ENCODE data around the gene TNN. TPM values are rescaled to one million over a fixed set of nuclear protein-coding genes. Genes with fewer than 3 reads are reported as not detected.
"Not testable (repeated sequence)": the region's sequence is repeated elsewhere in the genome, so short reads cannot be mapped to it uniquely, and the experiment has no call there.

Gene TNN
- total RNA-seq, 1 experiment from 2014 or later = not detected

DNA sequence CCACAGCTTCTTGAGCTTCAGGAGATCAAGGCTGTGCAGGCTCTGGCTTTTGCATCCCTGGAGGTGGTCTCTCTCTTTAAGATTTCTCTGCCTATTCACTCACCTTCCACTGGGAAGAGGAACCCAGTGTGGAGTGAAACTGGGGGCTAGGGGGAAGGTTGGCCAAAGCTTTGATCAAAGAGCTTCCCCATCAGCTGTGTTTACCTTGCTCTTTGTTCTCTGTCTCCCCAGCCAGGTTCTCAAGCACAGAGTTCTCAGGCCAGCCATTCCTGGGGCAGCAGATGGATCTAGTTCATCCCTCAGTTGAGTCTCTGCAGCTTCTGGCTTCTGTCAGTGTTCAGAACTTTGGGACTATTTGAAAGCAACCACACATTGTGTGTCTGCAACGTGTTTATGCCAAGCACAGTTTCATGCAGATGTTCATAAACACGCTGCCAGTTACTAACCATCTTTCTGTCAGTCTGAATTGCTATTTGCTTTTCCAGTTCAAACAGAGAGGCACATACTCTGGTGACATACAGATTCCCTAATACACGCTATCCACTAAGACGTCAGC is 27.2 kb upstream of the TNN start:
- ChIA-PET CTCF (no interaction called here), POLR2A (ENCODE audit: low non-redundant PET) (no interaction called here)
- BruUV-seq (replicated peaks) = no TSS peak
- H3K4me1 ChIP-seq (ENCODE audit: insufficient read depth, low read length, poor library complexity, severe bottlenecking) = no peaks in the 10 kb centered on the region
- no peak overlapping the region for H3K4me3 ChIP-seq (ENCODE audit: low read depth, low read length, poor library complexity, severe bottlenecking)
- DNase-seq (ENCODE audit: low spot score) = no peak
- no peak for TF ChIP-seq CTCF (conservative IDR thresholded peaks at IDR 0.05; ENCODE audit: low read depth, low read length)
- no peak for TF ChIP-seq EZH2 (IDR thresholded peaks at IDR 0.05; ENCODE audit: borderline replicate concordance, low read depth, low read length, poor library complexity, severe bottlenecking)
- H3K36me3 ChIP-seq (ENCODE audit: insufficient read depth, low read length, poor library complexity, severe bottlenecking) = no peaks in the 10 kb centered on the region
- H3K27me3 ChIP-seq (replicated peaks; ENCODE audit: insufficient read depth, low read depth, low read length, poor library complexity) = no peaks in the 10 kb centered on the region
- intact Hi-C loops (cut with micrococcal nuclease; ENCODE audit: unreplicated experiment) = no loop called here
- no peaks in the 10 kb centered on the region for H3K9me3 ChIP-seq (ENCODE audit: low read depth, low read length, poor library complexity, severe bottlenecking)
- H3K27ac ChIP-seq (ENCODE audit: low read depth, low read length, poor library complexity, severe bottlenecking) = no peak overlapping the region

- ChIA-PET CTCF (no interaction called here), POLR2A (ENCODE audit: low non-redundant PET) (no interaction called here)
- H3K36me3 ChIP-seq (ENCODE audit: insufficient read depth, low read length, poor library complexity, severe bottlenecking) = no peaks in the 10 kb centered on the region
- no TSS peak for BruUV-seq (replicated peaks)
- H3K4me1 ChIP-seq (ENCODE audit: insufficient read depth, low read length, poor library complexity, severe bottlenecking) = no peaks in the 10 kb centered on the region
- no peak overlapping the region for H3K4me3 ChIP-seq (ENCODE audit: low read depth, low read length, poor library complexity, severe bottlenecking)
- DNase-seq (ENCODE audit: low spot score) = no peak
- no peaks in the 10 kb centered on the region for H3K9me3 ChIP-seq (ENCODE audit: low read depth, low read length, poor library complexity, severe bottlenecking)
- TF ChIP-seq CTCF (conservative IDR thresholded peaks at IDR 0.05; ENCODE audit: low read depth, low read length) (no peak), EZH2 (IDR thresholded peaks at IDR 0.05; ENCODE audit: borderline replicate concordance, low read depth, low read length, poor library complexity, severe bottlenecking) (no peak)
- no peak overlapping the region for H3K27ac ChIP-seq (ENCODE audit: low read depth, low read length, poor library complexity, severe bottlenecking)
- intact Hi-C loops (cut with micrococcal nuclease; ENCODE audit: unreplicated experiment) = no loop called here
- H3K27me3 ChIP-seq (replicated peaks; ENCODE audit: insufficient read depth, low read depth, low read length, poor library complexity) = peaks cover 4% of the 10 kb centered on the region
Measured at GRCh38 chr1:175042650-175043049, 25.0 kb upstream of the TNN start.

DNA sequence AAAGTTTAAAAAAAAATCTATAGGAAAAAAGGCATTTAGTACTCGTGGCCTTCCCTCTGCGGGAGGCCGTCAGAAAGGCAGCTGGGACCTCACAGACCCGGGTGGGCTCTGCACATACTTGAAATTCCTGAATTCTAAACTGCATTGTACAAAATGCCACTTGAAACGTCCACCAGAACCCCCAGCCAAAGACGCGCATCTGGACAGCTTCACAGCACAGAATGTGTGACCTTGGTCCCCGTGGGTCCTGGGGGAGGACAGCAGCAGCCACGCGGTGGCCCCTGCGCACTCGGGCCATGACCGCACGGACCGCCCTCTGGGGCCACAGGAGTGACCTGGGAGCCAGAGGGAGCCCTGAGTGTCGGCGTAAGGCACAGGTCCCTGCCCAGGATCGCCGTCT is 23.8 kb upstream of the TNN start:
- no TSS peak for BruUV-seq (replicated peaks)
- no peaks in the 10 kb centered on the region for H3K9me3 ChIP-seq (ENCODE audit: low read depth, low read length, poor library complexity, severe bottlenecking)
- H3K27ac ChIP-seq (ENCODE audit: low read depth, low read length, poor library complexity, severe bottlenecking) = no peak overlapping the region
- ChIA-PET POLR2A (ENCODE audit: low non-redundant PET) (no interaction called here), CTCF (no interaction called here)
- no peaks in the 10 kb centered on the region for H3K4me1 ChIP-seq (ENCODE audit: insufficient read depth, low read length, poor library complexity, severe bottlenecking)
- no peak for TF ChIP-seq CTCF (conservative IDR thresholded peaks at IDR 0.05; ENCODE audit: low read depth, low read length)
- H3K27me3 ChIP-seq (replicated peaks; ENCODE audit: insufficient read depth, low read depth, low read length, poor library complexity) = peaks cover 6% of the 10 kb centered on the region
- H3K4me3 ChIP-seq (ENCODE audit: low read depth, low read length, poor library complexity, severe bottlenecking) = no peak overlapping the region
- no peaks in the 10 kb centered on the region for H3K36me3 ChIP-seq (ENCODE audit: insufficient read depth, low read length, poor library complexity, severe bottlenecking)
- DNase-seq (ENCODE audit: low spot score) = no peak
- intact Hi-C loops (cut with micrococcal nuclease; ENCODE audit: unreplicated experiment) = no loop called here

DNA sequence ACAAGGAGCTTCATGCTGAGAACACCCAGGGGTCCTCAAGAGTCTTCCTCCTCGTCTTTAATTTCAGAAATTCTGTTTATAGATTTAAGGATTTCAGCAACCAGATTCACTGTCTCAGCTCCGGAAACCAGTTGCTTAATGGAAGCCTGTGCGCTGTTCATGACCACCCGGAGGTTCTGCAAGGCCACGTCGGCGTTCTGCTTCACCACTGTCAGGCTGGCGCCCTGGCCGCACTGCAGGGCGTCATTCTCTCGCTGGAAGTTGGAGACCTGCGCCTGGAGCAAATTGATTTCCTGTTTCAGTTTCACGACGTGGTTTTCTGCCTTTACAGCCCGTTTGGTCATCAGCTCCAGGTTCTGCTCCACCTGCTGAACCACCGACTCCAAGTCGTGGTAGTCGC is 23.0 kb upstream of the TNN start:
- H3K4me1 ChIP-seq (ENCODE audit: insufficient read depth, low read length, poor library complexity, severe bottlenecking); POLR2A ChIA-PET (ENCODE audit: low non-redundant PET); H3K9me3 ChIP-seq (ENCODE audit: low read depth, low read length, poor library complexity, severe bottlenecking); H3K27ac ChIP-seq (ENCODE audit: low read depth, low read length, poor library complexity, severe bottlenecking); H3K36me3 ChIP-seq (ENCODE audit: insufficient read depth, low read length, poor library complexity, severe bottlenecking); DNase-seq (ENCODE audit: low spot score); intact Hi-C loops (cut with micrococcal nuclease; ENCODE audit: unreplicated experiment); CTCF ChIA-PET; H3K4me3 ChIP-seq (ENCODE audit: low read depth, low read length, poor library complexity, severe bottlenecking); BruUV-seq (replicated peaks): not testable (repeated sequence)
- peaks cover 10% of the 10 kb centered on the region for H3K27me3 ChIP-seq (replicated peaks; ENCODE audit: insufficient read depth, low read depth, low read length, poor library complexity)

Measured in A673 (cell line).